CD14-positive monocyte (primary cell): ENCODE measurements around the gene RNF34. TPM values are rescaled to one million over a fixed set of nuclear protein-coding genes. Genes with fewer than 3 reads are reported as not detected.

Experiments
- DNase-seq, 3 donors: peaks; one replicate each; pipeline ENCODE4 v3.0.0-alpha.2; 2011 to 2022
- H2AFZ ChIP-seq: 2 replicates; pipeline ENCODE4 v1.6.0; 2012; ENCODE audit warnings: mild to moderate bottlenecking, low read depth, low read length, inconsistent platforms; ENCODE audit not compliant: insufficient read depth, poor library complexity, severe bottlenecking
- H3K27ac ChIP-seq, 2 donors: 1 replicate in 1 of 2; 2 replicates in 1 of 2; pipeline ENCODE4 v1.5.1; 2012 to 2013; ENCODE audit warnings: low read length in 2 of 2, control low read depth in 1 of 2, inconsistent platforms in 1 of 2, low read depth in 1 of 2, mild to moderate bottlenecking in 1 of 2
- H3K27me3 ChIP-seq, 2 donors: one replicate each; pipeline versions ENCODE4 v1.6.0 to v1.6.1; 2011 to 2013; ENCODE audit warnings: low read length in 2 of 2; ENCODE audit not compliant: control insufficient read depth in 2 of 2, insufficient read depth in 2 of 2
- H3K36me3 ChIP-seq, 2 donors: replicated peaks in 1 of 2; 1 replicate in 1 of 2; 2 replicates in 1 of 2; pipeline versions ENCODE4 v1.5.1 to v1.6.1; 2012 to 2013; ENCODE audit warnings: low read length in 2 of 2, control low read depth in 1 of 2, inconsistent platforms in 1 of 2, mild to moderate bottlenecking in 1 of 2; ENCODE audit not compliant: insufficient read depth in 2 of 2, control insufficient read depth in 1 of 2
- H3K4me1 ChIP-seq, 2 donors: 1 replicate in 1 of 2; 2 replicates in 1 of 2; pipeline versions ENCODE4 v1.5.1 to v1.6.1; 2012 to 2013; ENCODE audit warnings: low read length in 2 of 2, control low read depth in 1 of 2, inconsistent platforms in 1 of 2, mild to moderate bottlenecking in 1 of 2, moderate library complexity in 1 of 2; ENCODE audit not compliant: insufficient read depth in 2 of 2, control insufficient read depth in 1 of 2
- H3K4me2 ChIP-seq: replicated peaks from 2 replicates; pipeline ENCODE3; 2012; ENCODE audit warnings: low read length, moderate library complexity, mild to moderate bottlenecking; ENCODE audit not compliant: poor library complexity, severe bottlenecking; ENCODE audit errors: extremely low read depth
- H3K4me3 ChIP-seq, 3 experiments: fragments of 200-600 bp in 1 of 3; sonication (generic) in 1 of 3; replicated peaks in 1 of 3; 1 replicate in 2 of 3; 2 replicates in 1 of 3; pipeline ENCODE4 v1.5.1; 2011 to 2013; ENCODE audit warnings: low read length in 3 of 3, mild to moderate bottlenecking in 3 of 3, control low read depth in 2 of 3, low read depth in 2 of 3, inconsistent platforms in 1 of 3, moderate library complexity in 1 of 3
- H3K79me2 ChIP-seq: 2 replicates; pipeline ENCODE4 v1.6.0; 2012; ENCODE audit warnings: mild to moderate bottlenecking, control low read depth, inconsistent platforms, low read length, moderate library complexity; ENCODE audit not compliant: insufficient read depth
- H3K9ac ChIP-seq: 2 replicates; pipeline ENCODE4 v1.6.0; 2017; ENCODE audit warnings: low read length, mild to moderate bottlenecking; ENCODE audit not compliant: insufficient read depth, poor library complexity, severe bottlenecking
- H3K9me3 ChIP-seq, 2 donors: replicated peaks in 1 of 2; 1 replicate in 1 of 2; 2 replicates in 1 of 2; pipeline versions ENCODE4 v1.5.1 to v1.6.1; 2012 to 2013; ENCODE audit warnings: low read length in 2 of 2, control low read depth in 1 of 2; ENCODE audit not compliant: control insufficient read depth in 1 of 2, insufficient read depth in 1 of 2
- H4K20me1 ChIP-seq: 2 replicates; pipeline ENCODE4 v1.6.0; 2012; ENCODE audit warnings: mild to moderate bottlenecking, low read length, control low read depth, moderate library complexity; ENCODE audit not compliant: insufficient read depth
- H3K27ac Mint-ChIP-seq, 7 donors: one replicate each; pipeline ENCODE4 v1.8.0; 2020; ENCODE audit warnings: mild to moderate bottlenecking in 7 of 7, mixed read lengths in 7 of 7, moderate library complexity in 6 of 7, inconsistent platforms in 2 of 7
- H3K27me3 Mint-ChIP-seq, 3 donors: one replicate each; pipeline ENCODE4 v1.8.0; 2021 to 2022; ENCODE audit warnings: low read depth in 3 of 3, mild to moderate bottlenecking in 3 of 3, mixed read lengths in 3 of 3, moderate library complexity in 3 of 3, inconsistent platforms in 1 of 3
- H3K36me3 Mint-ChIP-seq, 2 donors: one replicate each; pipeline ENCODE4 v1.8.0; 2020; ENCODE audit warnings: mixed read lengths in 2 of 2, inconsistent platforms in 1 of 2, mild to moderate bottlenecking in 1 of 2
- H3K4me1 Mint-ChIP-seq: one replicate; pipeline ENCODE4 v1.8.0; 2020; ENCODE audit warnings: mild to moderate bottlenecking, mixed read lengths
- H3K4me3 Mint-ChIP-seq, 2 donors: one replicate each; pipeline ENCODE4 v1.8.0; 2020; ENCODE audit warnings: mild to moderate bottlenecking in 2 of 2, mixed read lengths in 2 of 2, moderate library complexity in 1 of 2
- H3K9me3 Mint-ChIP-seq, 7 donors: one replicate each; pipeline ENCODE4 v1.8.0; 2020 to 2022; ENCODE audit warnings: mixed read lengths in 7 of 7, mild to moderate bottlenecking in 6 of 7, moderate library complexity in 6 of 7, inconsistent platforms in 2 of 7
- WGBS: methylation state at CpG from one replicate; pipeline ENCODE4 v1.1.5; 2013; ENCODE audit warnings: missing lambda C conversion rate; ENCODE audit not compliant: insufficient coverage; 5-methylcytosine and 5-hydroxymethylcytosine counted together
- intact Hi-C, 2 donors: fragments of 100-400 bp; cut with micrococcal nuclease; formaldehyde crosslinking; loops; one replicate each; pipeline versions ENCODE4 v1.15.0 to v1.15.1; 2023
- polyA plus RNA-seq, 3 donors: library from polyadenylated mRNA; depleted of rRNA in 1 of 3; unstranded in 2 of 3; stranded (reverse) in 1 of 3; fragments of 300-500 nt in 2 of 3; fragments of >200 nt in 1 of 3; fragmentation: Illumina TruSeq in 2 of 3; gene quantifications; 1 replicate in 2 of 3; 2 replicates in 1 of 3; pipeline ENCODE4 v1.2.3, GENCODE V29; 2012 to 2021
- TF ChIP-seq, protein P1 (sequence below): fragments of 200-600 bp; IDR thresholded peaks from one replicate; pipeline ENCODE4 v1.8.0; 2022; ENCODE audit warnings: antibody characterized with exemption, mild to moderate bottlenecking

RNF34 gene
- polyA plus RNA-seq, 3 donors = 15.5 to 23.8 (median 19.2) TPM

GRCh38 chr12:121355818-121356217 lies 44.1 kb upstream of the RNF34 start:
- Histone ChIP-seq H4K20me1 (no peaks in the 10 kb centered on the region), H3K9ac (no peak overlapping the region), H3K4me2 (no peak overlapping the region), H3K36me3 (no peaks in the 10 kb centered on the region), H3K4me3 (no peak overlapping the region), H3K27ac (no peak overlapping the region), H3K4me1 (peaks cover 15% of the 10 kb centered on the region in 2 donors), H2AFZ (no peak overlapping the region), H3K79me2 (peaks cover 13% of the 10 kb centered on the region), H3K9me3 (no peaks in the 10 kb centered on the region), H3K27me3 (no peaks in the 10 kb centered on the region)
- no peaks in the 10 kb centered on the region for H3K36me3 Mint-ChIP-seq
- no peak overlapping the region for H3K4me3 Mint-ChIP-seq
- TF ChIP-seq, protein P1, sequence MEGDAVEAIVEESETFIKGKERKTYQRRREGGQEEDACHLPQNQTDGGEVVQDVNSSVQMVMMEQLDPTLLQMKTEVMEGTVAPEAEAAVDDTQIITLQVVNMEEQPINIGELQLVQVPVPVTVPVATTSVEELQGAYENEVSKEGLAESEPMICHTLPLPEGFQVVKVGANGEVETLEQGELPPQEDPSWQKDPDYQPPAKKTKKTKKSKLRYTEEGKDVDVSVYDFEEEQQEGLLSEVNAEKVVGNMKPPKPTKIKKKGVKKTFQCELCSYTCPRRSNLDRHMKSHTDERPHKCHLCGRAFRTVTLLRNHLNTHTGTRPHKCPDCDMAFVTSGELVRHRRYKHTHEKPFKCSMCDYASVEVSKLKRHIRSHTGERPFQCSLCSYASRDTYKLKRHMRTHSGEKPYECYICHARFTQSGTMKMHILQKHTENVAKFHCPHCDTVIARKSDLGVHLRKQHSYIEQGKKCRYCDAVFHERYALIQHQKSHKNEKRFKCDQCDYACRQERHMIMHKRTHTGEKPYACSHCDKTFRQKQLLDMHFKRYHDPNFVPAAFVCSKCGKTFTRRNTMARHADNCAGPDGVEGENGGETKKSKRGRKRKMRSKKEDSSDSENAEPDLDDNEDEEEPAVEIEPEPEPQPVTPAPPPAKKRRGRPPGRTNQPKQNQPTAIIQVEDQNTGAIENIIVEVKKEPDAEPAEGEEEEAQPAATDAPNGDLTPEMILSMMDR = no peak
- H3K27me3 Mint-ChIP-seq = peaks cover 3 to 4% (median 4%) of the 10 kb centered on the region in 3 donors
- H3K27ac Mint-ChIP-seq = no peak overlapping the region
- peaks cover 0 to 1% (median 0%) of the 10 kb centered on the region in 7 donors for H3K9me3 Mint-ChIP-seq
- DNase-seq = no peak
- peaks cover 15% of the 10 kb centered on the region for H3K4me1 Mint-ChIP-seq
- 80% methylated on average over 1 of the region's 6 CpGs for WGBS
- intact Hi-C loops = no loop called here

DNA sequence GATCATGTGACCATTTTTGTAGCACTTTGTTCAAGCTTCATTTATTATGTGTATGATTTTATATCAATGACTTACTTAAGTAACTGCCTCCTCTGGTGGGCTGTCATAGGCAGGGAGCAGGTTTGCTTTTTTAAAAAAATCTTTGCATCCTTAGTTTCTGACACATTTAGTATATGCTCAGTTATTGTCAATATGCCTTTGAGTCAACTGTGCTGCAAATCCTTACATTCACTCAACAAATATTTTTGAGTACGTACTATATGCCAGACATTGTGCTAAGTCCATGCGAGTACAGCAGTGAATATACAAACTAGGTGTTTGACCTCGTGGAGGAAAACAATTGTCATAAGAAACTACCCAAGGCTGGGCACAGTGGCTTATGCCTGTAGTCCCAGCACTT lies 43.3 kb upstream of the RNF34 start:
- Histone ChIP-seq H3K4me3 (no peak overlapping the region), H3K27ac (no peak overlapping the region), H4K20me1 (no peaks in the 10 kb centered on the region), H3K27me3 (no peaks in the 10 kb centered on the region), H3K79me2 (peaks cover 5% of the 10 kb centered on the region), H3K4me1 (peaks cover 7% of the 10 kb centered on the region in 2 donors), H2AFZ (no peak overlapping the region), H3K4me2 (no peak overlapping the region), H3K36me3 (no peaks in the 10 kb centered on the region), H3K9me3 (no peaks in the 10 kb centered on the region), H3K9ac (no peak overlapping the region)
- Mint-ChIP-seq H3K27me3 (peaks cover 3 to 4% (median 4%) of the 10 kb centered on the region in 3 donors), H3K36me3 (no peaks in the 10 kb centered on the region), H3K4me3 (no peak overlapping the region), H3K27ac (no peak overlapping the region), H3K4me1 (peaks cover 8% of the 10 kb centered on the region), H3K9me3 (peaks cover 0 to 1% (median 0%) of the 10 kb centered on the region in 7 donors)
- 95% methylated on average over 2 of the region's 3 CpGs for WGBS
- no peak for DNase-seq
- TF ChIP-seq, protein P1 = no peak
- intact Hi-C loops = no loop called here
